Thoracic aorta (tissue), 2 donors: ENCODE data around the gene CLSTN2. TPM values are rescaled to one million over a fixed set of nuclear protein-coding genes. Genes with fewer than 3 reads are reported as not detected.

ENCODE experiments used
- ATAC-seq: fragments of 150-250 bp; one replicate; pipeline ENCODE4 v1.8.0; 2017; ENCODE audit warnings: low read depth; ENCODE audit not compliant: insufficient number of reproducible peaks, low FRiP score
- DNase-seq: peaks from one replicate; pipeline ENCODE4 v3.0.0-alpha.2; 2020; ENCODE audit warnings: low spot score
- H3K27ac ChIP-seq, 2 donors: fragments of 200-600 bp; sonication (generic); 1 replicate in 1 of 2; 2 replicates in 1 of 2; pipeline ENCODE4 v1.5.1; 2016; ENCODE audit warnings: mild to moderate bottlenecking in 2 of 2, moderate library complexity in 2 of 2
- H3K27me3 ChIP-seq: fragments of 200-600 bp; sonication (generic); replicated peaks from 2 replicates; pipeline ENCODE4 v1.6.0; 2016; ENCODE audit warnings: mild to moderate bottlenecking; ENCODE audit not compliant: insufficient read depth
- H3K36me3 ChIP-seq: fragments of 200-600 bp; sonication (generic); one replicate; pipeline ENCODE4 v1.5.1; 2016
- H3K4me1 ChIP-seq, 2 donors: fragments of 200-600 bp; sonication (generic); 1 replicate in 1 of 2; 2 replicates in 1 of 2; pipeline versions ENCODE4 v1.5.1 to v1.6.0; 2016; ENCODE audit warnings: low read depth in 2 of 2, mild to moderate bottlenecking in 1 of 2; ENCODE audit not compliant: control insufficient read depth in 1 of 2
- H3K4me3 ChIP-seq: fragments of 200-600 bp; sonication (generic); 2 replicates; pipeline ENCODE4 v1.5.1; 2016; ENCODE audit warnings: mild to moderate bottlenecking
- H3K9me3 ChIP-seq: fragments of 200-600 bp; sonication (generic); 2 replicates; pipeline ENCODE4 v1.5.1; 2016
- total RNA-seq, 2 donors: library from RNA; depleted of rRNA; stranded (reverse); fragments of >200 nt; gene quantifications; one replicate each; pipeline versions ENCODE4 v1.1.0 to v1.2.3, GENCODE V29; 2016
- TF ChIP-seq, protein P1 (sequence below): fragments of 200-600 bp; sonication (generic); IDR thresholded peaks from one replicate; pipeline ENCODE4 v1.5.1; 2019; ENCODE audit warnings: antibody characterized with exemption

Gene CLSTN2
- total RNA-seq, 2 donors from 2014 or later, result 7.6 to 15.7 TPM

DNA sequence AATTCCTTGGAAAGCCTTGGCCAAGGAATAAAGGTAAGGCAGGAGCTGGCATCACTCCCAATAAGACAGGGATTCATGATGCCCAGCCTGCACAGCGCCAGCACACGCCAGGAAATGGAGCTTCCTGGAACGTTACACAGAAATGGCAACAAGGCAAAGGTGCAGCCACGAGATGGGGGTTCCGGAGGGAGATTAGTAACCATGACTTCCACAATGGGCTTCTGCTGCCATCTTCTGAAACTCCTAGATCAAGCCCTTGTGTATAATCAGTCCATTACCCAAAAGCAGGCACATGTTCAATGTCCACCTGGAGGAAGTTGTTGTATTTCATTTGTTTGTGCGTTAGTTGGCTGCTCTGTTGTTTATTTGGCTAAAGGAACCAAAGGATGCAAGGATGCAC is 611.7 kb downstream of the CLSTN2 start:
- Histone ChIP-seq H3K4me3 (no peak overlapping the region), H3K27me3 (no peaks in the 10 kb centered on the region), H3K36me3 (no peaks in the 10 kb centered on the region), H3K9me3 (no peaks in the 10 kb centered on the region), H3K27ac (no peak overlapping the region), H3K4me1 (peaks cover 0 to 17% of the 10 kb centered on the region in 2 donors)
- TF ChIP-seq, protein P1, sequence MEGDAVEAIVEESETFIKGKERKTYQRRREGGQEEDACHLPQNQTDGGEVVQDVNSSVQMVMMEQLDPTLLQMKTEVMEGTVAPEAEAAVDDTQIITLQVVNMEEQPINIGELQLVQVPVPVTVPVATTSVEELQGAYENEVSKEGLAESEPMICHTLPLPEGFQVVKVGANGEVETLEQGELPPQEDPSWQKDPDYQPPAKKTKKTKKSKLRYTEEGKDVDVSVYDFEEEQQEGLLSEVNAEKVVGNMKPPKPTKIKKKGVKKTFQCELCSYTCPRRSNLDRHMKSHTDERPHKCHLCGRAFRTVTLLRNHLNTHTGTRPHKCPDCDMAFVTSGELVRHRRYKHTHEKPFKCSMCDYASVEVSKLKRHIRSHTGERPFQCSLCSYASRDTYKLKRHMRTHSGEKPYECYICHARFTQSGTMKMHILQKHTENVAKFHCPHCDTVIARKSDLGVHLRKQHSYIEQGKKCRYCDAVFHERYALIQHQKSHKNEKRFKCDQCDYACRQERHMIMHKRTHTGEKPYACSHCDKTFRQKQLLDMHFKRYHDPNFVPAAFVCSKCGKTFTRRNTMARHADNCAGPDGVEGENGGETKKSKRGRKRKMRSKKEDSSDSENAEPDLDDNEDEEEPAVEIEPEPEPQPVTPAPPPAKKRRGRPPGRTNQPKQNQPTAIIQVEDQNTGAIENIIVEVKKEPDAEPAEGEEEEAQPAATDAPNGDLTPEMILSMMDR, result no peak
- no peak for DNase-seq
- ATAC-seq, result no peak

DNA sequence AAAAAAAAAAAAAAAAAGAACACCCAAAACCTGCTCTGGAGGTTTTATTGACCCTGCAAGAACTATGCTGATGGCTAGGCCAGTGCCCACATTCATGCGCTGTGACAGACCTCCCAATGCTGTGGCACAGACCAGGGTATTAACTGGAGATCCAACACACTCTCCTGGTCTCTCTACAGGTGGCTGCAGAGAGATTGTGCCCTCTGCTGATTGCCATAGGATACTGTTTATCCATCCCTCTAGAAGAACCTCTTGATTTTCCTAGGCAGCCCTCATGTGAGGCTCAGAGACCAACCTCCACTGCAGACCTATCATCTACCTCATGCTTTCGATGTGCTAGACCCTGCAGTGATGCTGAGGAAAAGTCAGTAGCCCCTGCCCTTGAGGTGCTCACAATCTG is 617.4 kb downstream of the CLSTN2 start:
- Histone ChIP-seq H3K27ac (no peak overlapping the region), H3K36me3 (no peaks in the 10 kb centered on the region), H3K27me3 (no peaks in the 10 kb centered on the region), H3K4me1 (no peaks in the 10 kb centered on the region), H3K4me3 (no peak overlapping the region), H3K9me3 (no peaks in the 10 kb centered on the region)
- no peak for DNase-seq
- no peak for ATAC-seq
- TF ChIP-seq, protein P1, result no peak

DNA sequence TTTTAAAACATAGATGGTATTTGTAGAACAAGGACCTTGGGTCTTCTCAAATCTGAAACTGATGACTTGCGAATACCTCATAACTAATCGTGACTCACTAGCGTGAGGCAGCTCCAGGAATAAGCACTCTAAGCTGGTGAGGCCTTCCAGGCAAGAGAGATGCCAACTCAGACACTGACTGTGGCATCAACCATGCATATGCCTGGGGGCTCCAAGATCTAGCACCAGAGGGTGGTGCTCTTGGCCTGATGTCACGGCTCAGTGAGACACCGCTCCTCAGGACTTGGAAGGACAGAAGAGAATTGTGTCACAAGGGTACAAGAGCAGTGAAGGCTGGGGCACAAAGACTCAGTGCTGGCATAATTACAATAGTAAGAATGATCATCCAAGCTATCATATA is 617.9 kb downstream of the CLSTN2 start:
- ATAC-seq, result no peak
- no peak for DNase-seq
- H3K4me1 ChIP-seq, result no peaks in the 10 kb centered on the region
- no peak overlapping the region for H3K27ac ChIP-seq
- no peaks in the 10 kb centered on the region for H3K36me3 ChIP-seq
- no peak overlapping the region for H3K4me3 ChIP-seq
- H3K27me3 ChIP-seq, result no peaks in the 10 kb centered on the region
- H3K9me3 ChIP-seq, result no peaks in the 10 kb centered on the region
- TF ChIP-seq, protein P1, result no peak

DNA sequence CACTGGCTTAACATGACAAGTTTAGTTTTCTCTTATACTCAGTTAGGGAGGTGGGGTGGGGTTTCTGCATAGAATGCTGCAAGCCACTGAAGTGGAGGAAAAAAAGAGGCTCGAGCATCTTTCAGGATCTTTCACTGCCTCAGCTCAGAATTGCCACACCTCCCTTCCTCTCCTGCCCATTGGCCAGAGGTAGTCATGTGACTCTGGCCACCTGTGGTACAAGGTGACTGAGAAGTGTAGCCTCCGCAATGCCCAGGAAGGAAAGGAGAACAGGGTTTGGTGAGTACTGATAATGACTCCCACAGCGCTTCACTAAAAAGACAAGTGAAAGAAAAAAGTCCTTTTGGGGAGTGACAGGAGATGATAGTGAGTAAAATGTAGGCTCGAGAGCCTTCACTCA is 618.6 kb downstream of the CLSTN2 start:
- Histone ChIP-seq H3K4me3 (no peak overlapping the region), H3K27ac (no peak overlapping the region), H3K9me3 (no peaks in the 10 kb centered on the region), H3K4me1 (no peaks in the 10 kb centered on the region), H3K36me3 (no peaks in the 10 kb centered on the region), H3K27me3 (no peaks in the 10 kb centered on the region)
- DNase-seq, result no peak
- TF ChIP-seq, protein P1, result no peak
- ATAC-seq, result no peak

DNA sequence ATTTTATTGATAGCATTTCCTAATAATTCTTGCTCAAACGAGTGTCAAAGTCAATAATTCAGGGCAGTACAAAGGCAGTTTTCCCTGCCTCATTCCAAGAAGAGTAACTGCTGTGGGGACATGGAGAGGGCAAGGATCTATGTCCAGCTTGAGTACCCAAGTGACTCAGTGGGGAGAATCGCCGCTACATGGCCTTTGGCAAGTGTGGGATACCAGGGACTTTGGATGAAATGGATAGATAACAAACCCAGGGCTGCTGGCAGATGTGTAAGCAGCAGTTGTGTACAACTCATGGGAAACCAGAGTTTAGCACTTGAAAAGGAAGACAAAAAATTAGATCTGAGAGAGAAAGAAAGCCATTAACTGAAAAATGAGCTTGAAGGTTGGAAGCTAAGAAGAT is 620.7 kb downstream of the CLSTN2 start:
- ATAC-seq, result no peak

More for the DNA sequence above, 620.7 kb downstream of the CLSTN2 start:
- no peaks in the 10 kb centered on the region for H3K27me3 ChIP-seq
- no peak overlapping the region for H3K27ac ChIP-seq
- H3K4me3 ChIP-seq, result no peak overlapping the region
- no peaks in the 10 kb centered on the region for H3K36me3 ChIP-seq
- DNase-seq, result no peak
- TF ChIP-seq, protein P1, result no peak
- H3K4me1 ChIP-seq, result no peaks in the 10 kb centered on the region
- H3K9me3 ChIP-seq, result no peaks in the 10 kb centered on the region
